Measurements from ENCODE around the gene MYMX. TPM values are rescaled to one million over a fixed set of nuclear protein-coding genes. Genes with fewer than 3 reads are reported as not detected.

The MYMX gene
- total RNA-seq, 2 donors from 2014 or later, result 1.7 to 1.8 TPM

- H3K36me3 ChIP-seq (ENCODE audit: control insufficient read depth, insufficient read depth, low read length), result no peaks in the 10 kb centered on the region
- H3K27me3 ChIP-seq (ENCODE audit: control insufficient read depth, insufficient read depth, low read length, poor library complexity, severe bottlenecking), result no peaks in the 10 kb centered on the region
- Mint-ChIP-seq H3K36me3 (ENCODE audit: low read depth) (no peaks in the 10 kb centered on the region), H3K4me3 (no peak overlapping the region), H3K27me3 (ENCODE audit: insufficient read depth) (no peaks in the 10 kb centered on the region), H3K27ac (no peak overlapping the region), H3K9me3 (no peaks in the 10 kb centered on the region), H3K4me1 (peaks cover 11% of the 10 kb centered on the region)
- H3K9me3 ChIP-seq (ENCODE audit: control insufficient read depth, low read length), result no peaks in the 10 kb centered on the region
- no peak overlapping the region for H3K4me3 ChIP-seq (ENCODE audit: low read length)
- WGBS, 2 experiments (ENCODE audit: insufficient coverage in 1 of 2, insufficient read length in 1 of 2), result 91 to 100% methylated on average over 1 to 14 of the region's 15 CpGs
- TF ChIP-seq, protein P1, sequence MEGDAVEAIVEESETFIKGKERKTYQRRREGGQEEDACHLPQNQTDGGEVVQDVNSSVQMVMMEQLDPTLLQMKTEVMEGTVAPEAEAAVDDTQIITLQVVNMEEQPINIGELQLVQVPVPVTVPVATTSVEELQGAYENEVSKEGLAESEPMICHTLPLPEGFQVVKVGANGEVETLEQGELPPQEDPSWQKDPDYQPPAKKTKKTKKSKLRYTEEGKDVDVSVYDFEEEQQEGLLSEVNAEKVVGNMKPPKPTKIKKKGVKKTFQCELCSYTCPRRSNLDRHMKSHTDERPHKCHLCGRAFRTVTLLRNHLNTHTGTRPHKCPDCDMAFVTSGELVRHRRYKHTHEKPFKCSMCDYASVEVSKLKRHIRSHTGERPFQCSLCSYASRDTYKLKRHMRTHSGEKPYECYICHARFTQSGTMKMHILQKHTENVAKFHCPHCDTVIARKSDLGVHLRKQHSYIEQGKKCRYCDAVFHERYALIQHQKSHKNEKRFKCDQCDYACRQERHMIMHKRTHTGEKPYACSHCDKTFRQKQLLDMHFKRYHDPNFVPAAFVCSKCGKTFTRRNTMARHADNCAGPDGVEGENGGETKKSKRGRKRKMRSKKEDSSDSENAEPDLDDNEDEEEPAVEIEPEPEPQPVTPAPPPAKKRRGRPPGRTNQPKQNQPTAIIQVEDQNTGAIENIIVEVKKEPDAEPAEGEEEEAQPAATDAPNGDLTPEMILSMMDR (conservative IDR thresholded peaks at IDR 0.05), result no peak
- no peak overlapping the region for H3K27ac ChIP-seq (ENCODE audit: low read depth, low read length)
- peaks cover 2% of the 10 kb centered on the region for H3K4me1 ChIP-seq (ENCODE audit: control insufficient read depth, insufficient read depth, low read length)
- H3K9ac ChIP-seq (ENCODE audit: extremely low read depth, low read length, poor library complexity, severe bottlenecking), result no peak overlapping the region
- no peak for DNase-seq
Observed at GRCh38 chr6:44176130-44176761, 40.5 kb upstream of the MYMX start.

- H3K27me3 ChIP-seq (ENCODE audit: control insufficient read depth, insufficient read depth, low read length, poor library complexity, severe bottlenecking), result no peaks in the 10 kb centered on the region
- H3K9ac ChIP-seq (ENCODE audit: extremely low read depth, low read length, poor library complexity, severe bottlenecking), result no peak overlapping the region
- DNase-seq, result no peak
- no peaks in the 10 kb centered on the region for H3K36me3 ChIP-seq (ENCODE audit: control insufficient read depth, insufficient read depth, low read length)
- no peaks in the 10 kb centered on the region for H3K36me3 Mint-ChIP-seq (ENCODE audit: low read depth)
- WGBS, 2 experiments (ENCODE audit: insufficient coverage in 1 of 2, insufficient read length in 1 of 2), result 89 to 90% methylated on average over 10 to 24 of the region's 24 CpGs
- no peak overlapping the region for H3K27ac Mint-ChIP-seq
- no peak overlapping the region for H3K4me3 Mint-ChIP-seq
- H3K4me3 ChIP-seq (ENCODE audit: low read length), result no peak overlapping the region
- no peaks in the 10 kb centered on the region for H3K9me3 Mint-ChIP-seq
- TF ChIP-seq, protein P1 (conservative IDR thresholded peaks at IDR 0.05), result no peak
- H3K27me3 Mint-ChIP-seq (ENCODE audit: insufficient read depth), result no peaks in the 10 kb centered on the region
- peaks cover 11% of the 10 kb centered on the region for H3K4me1 Mint-ChIP-seq
- peaks cover 2% of the 10 kb centered on the region for H3K4me1 ChIP-seq (ENCODE audit: control insufficient read depth, insufficient read depth, low read length)
- no peaks in the 10 kb centered on the region for H3K9me3 ChIP-seq (ENCODE audit: control insufficient read depth, low read length)
- no peak overlapping the region for H3K27ac ChIP-seq (ENCODE audit: low read depth, low read length)
Observed at GRCh38 chr6:44176762-44177509, 39.8 kb upstream of the MYMX start.

DNA sequence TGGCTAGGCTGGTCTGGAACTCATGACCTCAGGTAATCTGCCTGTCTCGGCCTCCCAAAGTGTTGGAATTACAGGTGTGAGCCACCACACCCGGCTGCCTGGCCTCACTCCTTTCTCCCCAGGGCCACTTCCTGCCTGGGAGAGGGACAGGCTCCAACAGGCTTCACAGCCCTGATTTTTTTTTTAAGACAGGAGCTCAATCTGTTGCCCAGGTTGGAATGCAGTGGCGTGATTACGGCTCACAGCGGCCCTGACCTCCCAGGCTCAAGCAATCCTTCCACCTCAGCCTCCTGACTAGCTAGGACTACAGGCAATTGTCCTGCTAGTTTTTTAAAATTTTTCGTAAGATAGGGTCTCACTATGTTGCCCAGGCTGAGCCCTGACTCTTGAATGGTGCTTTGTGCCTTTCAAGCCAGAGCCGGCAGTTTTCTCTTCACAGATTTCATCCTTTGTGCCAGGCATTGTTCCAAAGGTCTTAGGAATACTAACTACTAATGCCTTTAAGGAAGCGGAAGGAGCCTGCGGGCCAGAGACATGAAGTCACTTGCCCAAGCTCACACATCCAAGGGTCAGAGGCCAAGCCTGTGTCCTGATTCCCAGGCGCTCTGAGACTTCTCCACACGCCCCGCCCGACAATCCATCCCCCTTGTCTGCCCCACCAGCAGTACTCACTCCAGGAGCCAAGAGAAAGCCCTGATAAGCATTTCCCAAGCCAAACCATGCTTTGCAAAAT lies 38.9 kb upstream of the MYMX start:
- TF ChIP-seq, protein P1 (conservative IDR thresholded peaks at IDR 0.05), result no peak
- 85 to 91% methylated on average over 9 to 13 of the region's 13 CpGs for WGBS, 2 experiments (ENCODE audit: insufficient coverage in 1 of 2, insufficient read length in 1 of 2)
- DNase-seq, result no peak
- Mint-ChIP-seq H3K4me1 (peaks cover 11% of the 10 kb centered on the region), H3K4me3 (no peak overlapping the region), H3K27me3 (ENCODE audit: insufficient read depth) (no peaks in the 10 kb centered on the region), H3K27ac (peak overlapping the region; percentile 64), H3K36me3 (ENCODE audit: low read depth) (no peaks in the 10 kb centered on the region), H3K9me3 (no peaks in the 10 kb centered on the region)
- Histone ChIP-seq H3K4me3 (ENCODE audit: low read length) (no peak overlapping the region), H3K36me3 (ENCODE audit: control insufficient read depth, insufficient read depth, low read length) (no peaks in the 10 kb centered on the region), H3K27ac (ENCODE audit: low read depth, low read length) (no peak overlapping the region), H3K27me3 (ENCODE audit: control insufficient read depth, insufficient read depth, low read length, poor library complexity, severe bottlenecking) (no peaks in the 10 kb centered on the region), H3K9ac (ENCODE audit: extremely low read depth, low read length, poor library complexity, severe bottlenecking) (no peak overlapping the region), H3K4me1 (ENCODE audit: control insufficient read depth, insufficient read depth, low read length) (peaks cover 2% of the 10 kb centered on the region), H3K9me3 (ENCODE audit: control insufficient read depth, low read length) (no peaks in the 10 kb centered on the region)

All from endodermal cell (in vitro differentiated cells).